DND-41 (cell line): ENCODE measurements around the gene OXA1L.

Experiments used
- EZH2 ChIP-seq: IDR thresholded peaks from 3 replicates; pipeline ENCODE4 v1.6.1; 2012; ENCODE audit warnings: borderline replicate concordance, low read depth, mild to moderate bottlenecking, moderate library complexity, low read length, inconsistent platforms; ENCODE audit not compliant: severe bottlenecking
- TF ChIP-seq, protein P1 (sequence below): IDR thresholded peaks from 2 replicates; pipeline ENCODE4 v1.5.1; 2012; ENCODE audit warnings: borderline replicate concordance, low read length, moderate library complexity, mild to moderate bottlenecking; ENCODE audit not compliant: poor library complexity, severe bottlenecking; ENCODE audit errors: extremely low read depth

GRCh38 chr14:22726012-22726411, 40.5 kb upstream of the OXA1L start:
- TF ChIP-seq, protein P1, sequence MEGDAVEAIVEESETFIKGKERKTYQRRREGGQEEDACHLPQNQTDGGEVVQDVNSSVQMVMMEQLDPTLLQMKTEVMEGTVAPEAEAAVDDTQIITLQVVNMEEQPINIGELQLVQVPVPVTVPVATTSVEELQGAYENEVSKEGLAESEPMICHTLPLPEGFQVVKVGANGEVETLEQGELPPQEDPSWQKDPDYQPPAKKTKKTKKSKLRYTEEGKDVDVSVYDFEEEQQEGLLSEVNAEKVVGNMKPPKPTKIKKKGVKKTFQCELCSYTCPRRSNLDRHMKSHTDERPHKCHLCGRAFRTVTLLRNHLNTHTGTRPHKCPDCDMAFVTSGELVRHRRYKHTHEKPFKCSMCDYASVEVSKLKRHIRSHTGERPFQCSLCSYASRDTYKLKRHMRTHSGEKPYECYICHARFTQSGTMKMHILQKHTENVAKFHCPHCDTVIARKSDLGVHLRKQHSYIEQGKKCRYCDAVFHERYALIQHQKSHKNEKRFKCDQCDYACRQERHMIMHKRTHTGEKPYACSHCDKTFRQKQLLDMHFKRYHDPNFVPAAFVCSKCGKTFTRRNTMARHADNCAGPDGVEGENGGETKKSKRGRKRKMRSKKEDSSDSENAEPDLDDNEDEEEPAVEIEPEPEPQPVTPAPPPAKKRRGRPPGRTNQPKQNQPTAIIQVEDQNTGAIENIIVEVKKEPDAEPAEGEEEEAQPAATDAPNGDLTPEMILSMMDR: no peak
- no peak for TF ChIP-seq EZH2
